Neuronal stem cell (in vitro differentiated cells): Measurements from ENCODE around the gene ABCC5. TPM values are rescaled to one million over a fixed set of nuclear protein-coding genes. Genes with fewer than 3 reads are reported as not detected.

Source experiments
- DNase-seq: peaks from one replicate; pipeline ENCODE4 v3.0.0-alpha.2; 2013; ENCODE audit warnings: low spot score
- H2AFZ ChIP-seq: one replicate; pipeline ENCODE4 v1.6.1; 2013; ENCODE audit warnings: mild to moderate bottlenecking, low read length, inconsistent platforms
- H2AK5ac ChIP-seq: 2 replicates; pipeline ENCODE4 v1.6.1; 2013; ENCODE audit warnings: low read depth, mild to moderate bottlenecking, inconsistent platforms, low read length, moderate library complexity, mixed read lengths
- H2BK120ac ChIP-seq: 2 replicates; pipeline ENCODE4 v1.6.1; 2013; ENCODE audit warnings: low read depth, mild to moderate bottlenecking, inconsistent platforms, low read length, moderate library complexity, mixed read lengths
- H2BK12ac ChIP-seq: one replicate; pipeline ENCODE4 v1.6.1; 2013; ENCODE audit warnings: low read length, inconsistent platforms
- H2BK15ac ChIP-seq: 2 replicates; pipeline ENCODE4 v1.6.1; 2013; ENCODE audit warnings: mild to moderate bottlenecking, low read length, inconsistent platforms, mixed read lengths
- H2BK5ac ChIP-seq: one replicate; pipeline ENCODE4 v1.6.1; 2013; ENCODE audit warnings: inconsistent platforms, mild to moderate bottlenecking, low read length, moderate library complexity
- H3K14ac ChIP-seq: one replicate; pipeline ENCODE4 v1.6.1; 2013; ENCODE audit warnings: low read length, inconsistent platforms
- H3K18ac ChIP-seq: 2 replicates; pipeline ENCODE4 v1.6.1; 2013; ENCODE audit warnings: low read length, inconsistent platforms
- H3K23ac ChIP-seq: 2 replicates; pipeline ENCODE4 v1.6.1; 2013; ENCODE audit warnings: low read depth, mild to moderate bottlenecking, mixed read lengths, low read length, inconsistent platforms; ENCODE audit not compliant: poor library complexity
- H3K27ac ChIP-seq: replicated peaks from 3 replicates; pipeline ENCODE4 v1.5.1; 2013; ENCODE audit warnings: low read length, inconsistent platforms
- H3K27me3 ChIP-seq, 3 experiments: 2 replicates each; pipeline ENCODE4 v1.6.1; 2013; ENCODE audit warnings: low read length in 3 of 3, mild to moderate bottlenecking in 2 of 3, inconsistent platforms in 1 of 3, low read depth in 1 of 3, mixed read lengths in 1 of 3, moderate library complexity in 1 of 3; ENCODE audit not compliant: control insufficient read depth in 3 of 3, insufficient read depth in 3 of 3
- H3K36me3 ChIP-seq, 2 donors: replicated peaks in 1 of 2; 2 replicates each; pipeline ENCODE4 v1.6.1; 2013; ENCODE audit warnings: low read length in 2 of 2; ENCODE audit not compliant: control insufficient read depth in 2 of 2, insufficient read depth in 2 of 2
- H3K4ac ChIP-seq: 2 replicates; pipeline ENCODE4 v1.6.1; 2013; ENCODE audit warnings: inconsistent platforms, mild to moderate bottlenecking, low read length, moderate library complexity
- H3K4me1 ChIP-seq, 2 donors: 1 replicate in 1 of 2; 2 replicates in 1 of 2; pipeline ENCODE4 v1.6.1; 2013; ENCODE audit warnings: low read length in 2 of 2, low read depth in 1 of 2; ENCODE audit not compliant: control insufficient read depth in 2 of 2, insufficient read depth in 1 of 2
- H3K4me2 ChIP-seq: one replicate; pipeline ENCODE4 v1.6.1; 2013; ENCODE audit warnings: mild to moderate bottlenecking, low read length, inconsistent platforms; ENCODE audit not compliant: insufficient read depth, poor library complexity, severe bottlenecking
- H3K4me3 ChIP-seq, 2 donors: 2 replicates each; pipeline ENCODE4 v1.5.1; 2013; ENCODE audit warnings: low read length in 2 of 2, mild to moderate bottlenecking in 2 of 2, inconsistent platforms in 1 of 2, moderate library complexity in 1 of 2
- H3K79me1 ChIP-seq: one replicate; pipeline ENCODE4 v1.6.1; 2013; ENCODE audit warnings: low read depth, mild to moderate bottlenecking, inconsistent platforms, low read length, moderate library complexity
- H3K9ac ChIP-seq: one replicate; pipeline ENCODE4 v1.6.1; 2013; ENCODE audit warnings: mild to moderate bottlenecking, low read depth, low read length, inconsistent platforms; ENCODE audit not compliant: poor library complexity
- H3K9me3 ChIP-seq, 2 donors: replicated peaks in 1 of 2; 2 replicates each; pipeline versions ENCODE3 to v1.6.1; 2013; ENCODE audit warnings: low read length in 2 of 2, mild to moderate bottlenecking in 2 of 2, inconsistent platforms in 1 of 2, low read depth in 1 of 2, mixed read lengths in 1 of 2, moderate library complexity in 1 of 2; ENCODE audit not compliant: control insufficient read depth in 2 of 2, insufficient read depth in 1 of 2
- H4K8ac ChIP-seq: one replicate; pipeline ENCODE4 v1.6.1; 2013; ENCODE audit warnings: low read depth, mild to moderate bottlenecking, inconsistent platforms, low read length, moderate library complexity
- H4K91ac ChIP-seq: one replicate; pipeline ENCODE4 v1.6.1; 2013; ENCODE audit warnings: low read length, low read depth, mild to moderate bottlenecking, inconsistent platforms; ENCODE audit not compliant: poor library complexity
- WGBS, 2 donors: extraction: QIAGEN DNeasy Blood & Tissue Kit; methylation state at CpG; one replicate each; pipeline ENCODE4 v1.1.7; 2013; ENCODE audit warnings: missing lambda C conversion rate in 2 of 2, mixed read lengths in 1 of 2; ENCODE audit not compliant: insufficient read length in 2 of 2, insufficient replicate concordance in 1 of 2; ENCODE audit errors: extremely low coverage in 2 of 2; 5-methylcytosine and 5-hydroxymethylcytosine counted together
- small RNA-seq: library from polyadenylated mRNA; stranded (forward); fragments of <200 nt; extraction: miRNeasy Mini kit (QIAGEN cat#:217004); gene quantifications from one replicate; pipeline ENCODE3, GENCODE V24; 2013; ENCODE audit not compliant: insufficient read depth

Gene ABCC5

DNA sequence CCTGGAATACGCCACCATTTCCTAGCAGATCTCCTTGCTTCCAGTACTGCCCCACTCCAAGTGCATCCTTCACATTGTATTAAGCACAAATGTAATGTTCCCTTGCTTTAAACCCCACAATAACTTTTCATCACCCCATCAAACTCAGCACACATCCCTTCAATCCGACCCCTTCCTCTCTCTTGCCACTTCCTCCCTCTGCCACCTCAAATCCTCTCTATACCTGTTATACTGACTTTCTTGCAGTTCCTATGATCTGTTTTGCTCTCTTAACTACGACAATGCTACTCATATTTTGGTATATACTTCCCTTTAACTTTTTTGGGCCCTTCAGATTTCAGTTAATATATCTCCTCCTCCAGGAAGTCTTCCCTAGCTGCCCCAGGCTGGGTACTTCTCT, 147.1 kb downstream of the ABCC5 start:
- H4K8ac ChIP-seq, result no peak overlapping the region
- no peak overlapping the region for H3K4ac ChIP-seq
- no peak overlapping the region for H3K9ac ChIP-seq
- H2BK120ac ChIP-seq, result no peak overlapping the region
- no peak overlapping the region for H2BK12ac ChIP-seq
- H3K27me3 ChIP-seq, result no peaks in the 10 kb centered on the region
- no peak overlapping the region for H2AK5ac ChIP-seq
- H2BK15ac ChIP-seq, result no peak overlapping the region
- peaks cover under 1 to 32% of the 10 kb centered on the region in 2 donors for H3K36me3 ChIP-seq
- no peak overlapping the region for H3K23ac ChIP-seq
- peaks cover 9% of the 10 kb centered on the region for H3K79me1 ChIP-seq
- no peak overlapping the region for H3K14ac ChIP-seq
- no peaks in the 10 kb centered on the region for H3K4me1 ChIP-seq
- 100% methylated on average over 1 of the region's 3 CpGs for WGBS, 2 donors
- peaks cover 0 to 5% of the 10 kb centered on the region in 2 donors for H3K9me3 ChIP-seq
- H3K27ac ChIP-seq, result no peak overlapping the region
- no peak overlapping the region for H3K4me3 ChIP-seq
- H3K4me2 ChIP-seq, result no peak overlapping the region
- no peak overlapping the region for H4K91ac ChIP-seq
- H3K18ac ChIP-seq, result no peak overlapping the region
- H2AFZ ChIP-seq, result no peak overlapping the region
- H2BK5ac ChIP-seq, result no peak overlapping the region
- no peak for DNase-seq

Small RNA genes lying within 50 kb of the gene (small RNA-seq; reads per million reads assigned to genes)
- gene MIR4448, result not detected
